GM19463 (cell line): Measurements from ENCODE around the gene TXNRD3.
"Not testable (repeated sequence)": the region's sequence is repeated elsewhere in the genome, so short reads cannot be mapped to it uniquely, and the experiment has no call there.

ENCODE experiments used
- ATAC-seq: cut with Tn5 transposase; IDR thresholded peaks from one replicate; pipeline ENCODE4 v1.9.1; 2021; ENCODE audit warnings: mild to moderate bottlenecking, moderate library complexity; ENCODE audit not compliant: unreplicated experiment

The TXNRD3 gene

DNA sequence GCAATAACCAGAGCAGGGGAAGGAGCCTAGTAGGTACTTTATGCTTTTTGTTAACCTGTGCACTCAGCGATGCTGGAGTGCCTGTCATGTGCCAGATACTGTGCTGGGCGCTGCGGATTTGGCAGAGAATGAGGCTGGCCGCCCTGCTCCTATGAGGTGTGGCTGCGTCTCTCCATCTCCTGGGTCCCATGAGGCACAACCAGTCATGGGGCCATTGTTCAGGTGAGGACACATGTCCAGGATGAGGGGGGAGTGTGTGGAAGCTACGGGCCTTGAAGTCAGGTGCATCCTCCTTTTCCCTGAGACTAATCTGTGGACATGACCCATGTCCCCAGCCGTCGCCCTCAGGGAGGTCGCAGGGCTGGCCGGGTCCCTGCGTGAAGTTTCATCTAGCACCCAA, 963 bp upstream of the TXNRD3 start:
- no peak for ATAC-seq

DNA sequence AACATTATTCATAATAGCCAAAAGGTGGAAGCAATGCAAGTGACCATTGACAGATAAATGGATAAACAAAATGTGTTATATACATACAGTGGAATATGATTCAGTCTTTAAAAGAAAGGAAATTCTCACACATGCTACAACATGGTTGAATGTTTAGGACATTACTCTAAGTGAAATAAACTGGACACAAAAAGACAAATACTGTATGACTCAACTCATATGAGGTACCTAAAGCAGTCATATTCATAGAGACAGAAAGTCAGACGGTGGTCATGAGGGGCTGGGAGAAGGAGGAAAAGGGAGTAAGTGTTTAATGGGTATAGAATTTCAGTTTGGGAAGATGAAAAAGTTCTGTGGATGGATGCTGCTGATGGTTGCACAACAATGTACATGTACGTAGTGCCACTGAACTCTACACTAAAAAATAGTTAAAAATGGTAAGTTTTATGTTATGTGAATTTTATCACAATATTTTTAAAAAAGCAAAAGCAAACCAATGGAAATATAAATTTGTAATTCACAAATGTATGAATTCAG, 5.3 kb downstream of the TXNRD3 start:
- ATAC-seq: no peak

- no peak for ATAC-seq
Observed at GRCh38 chr3:126646674-126647073, 8.2 kb downstream of the TXNRD3 start.

DNA sequence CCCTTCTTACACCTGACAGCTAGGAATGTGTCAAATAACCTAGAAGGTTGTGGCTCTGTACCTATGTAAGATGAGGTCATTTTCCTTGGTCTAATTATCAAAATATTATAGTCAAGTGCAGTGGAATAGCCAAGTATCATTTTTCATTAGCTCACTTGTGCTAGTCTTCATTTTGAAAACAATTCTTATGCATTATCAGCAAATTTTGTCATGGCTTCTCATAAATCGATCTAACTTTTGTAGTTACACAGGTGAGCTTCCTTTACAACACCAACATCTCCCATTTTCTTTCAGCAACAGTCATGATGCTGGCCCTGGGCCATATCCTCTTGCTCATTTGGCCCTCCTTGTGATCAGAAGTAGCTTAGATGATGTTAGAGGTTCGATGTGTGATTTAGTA, 10.3 kb downstream of the TXNRD3 start:
- no peak for ATAC-seq

DNA sequence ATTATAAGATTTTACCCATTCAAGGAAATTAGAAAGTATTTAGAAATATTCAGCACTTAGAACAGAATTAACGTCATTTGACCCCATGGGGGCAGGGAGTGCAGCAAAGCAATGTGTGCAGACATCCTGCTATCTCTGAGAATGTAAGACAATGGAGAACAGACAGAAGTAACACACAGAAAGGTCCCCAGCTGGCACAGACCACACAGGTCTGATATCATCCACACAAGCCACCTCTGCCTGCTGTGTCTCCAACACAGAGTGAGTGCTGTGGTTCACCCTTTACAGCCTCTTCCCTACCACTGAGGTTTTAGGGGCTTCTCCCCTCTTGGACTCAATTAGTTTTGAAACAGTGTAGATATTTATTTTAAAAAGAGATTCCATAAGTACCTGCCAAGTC, 16.1 kb downstream of the TXNRD3 start:
- ATAC-seq: no peak

- ATAC-seq: no peak
Observed at GRCh38 chr3:126636436-126636835, 18.5 kb downstream of the TXNRD3 start.

DNA sequence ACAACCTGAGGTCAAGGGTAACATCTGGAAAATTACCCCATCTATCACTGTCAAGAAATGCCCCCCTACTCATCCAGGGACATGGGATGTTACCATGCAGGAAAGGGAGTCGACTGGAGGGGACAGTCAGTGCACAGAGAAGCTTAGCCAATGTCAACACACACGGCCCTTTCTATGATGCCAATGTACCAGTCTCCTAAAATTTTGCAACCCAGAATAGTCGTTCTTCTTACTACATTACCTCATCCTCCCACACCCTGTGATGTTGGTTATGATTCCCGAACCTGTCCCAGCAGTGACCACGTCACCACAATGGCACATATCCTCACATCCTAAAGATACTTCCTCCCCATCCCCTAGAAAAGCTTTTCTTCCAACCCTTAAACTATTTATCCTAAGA, 20.1 kb downstream of the TXNRD3 start:
- no peak for ATAC-seq

DNA sequence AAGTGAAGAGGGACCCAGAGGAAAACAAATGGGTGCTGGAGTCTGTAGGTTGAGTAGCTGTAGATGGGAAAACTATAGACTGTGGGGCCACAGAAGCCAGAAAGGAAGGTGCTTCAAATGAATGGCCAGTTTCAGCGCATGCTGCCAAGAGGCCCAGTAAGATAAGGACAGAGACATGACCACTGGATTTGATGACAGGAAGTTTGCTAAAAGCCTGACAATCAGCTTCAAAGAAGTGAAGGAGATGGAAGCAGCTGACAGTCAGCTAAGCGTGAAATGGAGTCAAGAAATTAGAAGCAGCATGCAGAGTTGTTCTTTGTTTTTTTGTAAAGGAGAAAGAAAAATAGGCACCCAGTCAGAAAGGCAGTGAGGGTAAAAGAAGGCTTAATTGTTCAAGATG, 24.9 kb downstream of the TXNRD3 start:
- no peak for ATAC-seq

DNA sequence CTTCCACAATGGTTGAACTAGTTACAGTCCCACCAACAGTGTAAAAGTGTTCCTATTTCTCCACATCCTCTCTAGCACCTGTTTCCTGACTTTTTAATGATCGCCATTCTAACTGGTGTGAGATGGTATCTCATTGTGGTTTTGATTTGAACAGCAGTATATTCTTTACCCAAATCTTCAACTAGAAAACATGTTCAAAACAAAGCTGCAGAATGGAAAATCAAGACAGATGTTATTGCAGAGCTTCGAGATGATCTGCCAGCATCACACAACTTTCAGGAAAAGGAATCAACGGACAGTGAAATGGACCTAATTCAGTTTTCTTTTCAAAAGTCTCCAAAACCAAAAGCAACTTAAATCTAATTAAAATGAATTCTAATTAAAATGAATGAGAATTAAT, 29.2 kb downstream of the TXNRD3 start:
- ATAC-seq: not testable (repeated sequence)

GRCh38 chr3:126622694-126623093, 32.2 kb downstream of the TXNRD3 start:
- no peak for ATAC-seq

GRCh38 chr3:126621627-126622345, 33.1 kb downstream of the TXNRD3 start:
- no peak for ATAC-seq

- no peak for ATAC-seq
Observed at GRCh38 chr3:126621171-126621570, 33.8 kb downstream of the TXNRD3 start.

- no peak for ATAC-seq
Observed at GRCh38 chr3:126620738-126621137, 34.2 kb downstream of the TXNRD3 start.

- ATAC-seq: no peak
Observed at GRCh38 chr3:126618760-126619159, 36.2 kb downstream of the TXNRD3 start.

DNA sequence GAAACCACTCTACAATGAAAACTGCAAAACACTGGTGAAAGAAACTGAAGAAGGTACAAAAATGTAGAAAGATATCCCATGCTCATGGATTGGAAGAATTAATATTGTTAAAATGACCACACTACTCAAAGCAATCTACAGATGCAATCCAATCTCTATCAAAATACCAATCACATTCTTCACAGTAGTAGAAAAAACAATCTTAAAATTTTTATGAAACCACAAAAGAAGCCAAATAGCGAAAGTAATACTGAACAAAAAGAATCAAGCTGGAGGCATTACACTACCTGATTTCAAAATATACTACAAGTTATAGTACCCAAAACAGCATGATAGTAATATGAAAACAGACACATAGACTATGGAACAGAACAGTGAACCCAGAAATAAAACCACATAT, 36.9 kb downstream of the TXNRD3 start:
- no peak for ATAC-seq

GRCh38 chr3:126617571-126617970, 37.4 kb downstream of the TXNRD3 start:
- ATAC-seq: no peak

- no peak for ATAC-seq
Observed at GRCh38 chr3:126616931-126617330, 38.0 kb downstream of the TXNRD3 start.

- ATAC-seq: no peak
Observed at GRCh38 chr3:126613479-126614188, 41.3 kb downstream of the TXNRD3 start.

DNA sequence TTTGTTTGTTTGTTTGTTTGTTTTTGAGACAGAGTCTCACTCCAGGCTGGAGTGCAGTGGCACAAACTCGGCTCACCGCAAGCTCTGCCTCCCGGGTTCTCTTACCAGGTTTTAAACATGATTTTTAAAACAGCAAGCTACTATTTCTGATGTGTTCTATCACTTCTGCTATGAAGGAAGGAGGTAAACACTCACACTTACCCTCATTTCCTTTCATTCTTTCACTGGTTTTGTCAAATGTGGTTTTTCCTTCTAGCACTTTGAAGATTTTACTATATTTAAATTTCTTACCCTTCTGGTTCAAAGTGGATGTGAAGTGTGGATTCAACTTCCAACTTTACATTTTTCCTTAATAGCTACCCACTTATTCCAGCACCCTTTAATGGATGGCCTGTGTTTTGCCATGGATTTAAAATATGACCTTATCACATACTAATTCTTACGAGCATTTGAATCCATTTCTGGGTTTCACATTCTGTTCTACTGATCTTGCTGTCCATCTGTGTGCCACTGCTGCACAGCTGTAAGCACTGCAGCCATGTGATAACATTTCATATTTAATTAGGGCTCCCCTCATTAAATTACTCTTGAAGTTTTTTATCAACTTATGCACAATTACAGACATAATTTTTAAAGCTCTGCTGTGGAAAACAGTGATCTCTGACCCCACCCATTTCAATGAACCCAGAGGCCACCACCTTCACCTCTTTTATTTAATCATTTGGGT, 42.3 kb downstream of the TXNRD3 start:
- no peak for ATAC-seq

- no peak for ATAC-seq
Observed at GRCh38 chr3:126609909-126610308, 45.0 kb downstream of the TXNRD3 start.

DNA sequence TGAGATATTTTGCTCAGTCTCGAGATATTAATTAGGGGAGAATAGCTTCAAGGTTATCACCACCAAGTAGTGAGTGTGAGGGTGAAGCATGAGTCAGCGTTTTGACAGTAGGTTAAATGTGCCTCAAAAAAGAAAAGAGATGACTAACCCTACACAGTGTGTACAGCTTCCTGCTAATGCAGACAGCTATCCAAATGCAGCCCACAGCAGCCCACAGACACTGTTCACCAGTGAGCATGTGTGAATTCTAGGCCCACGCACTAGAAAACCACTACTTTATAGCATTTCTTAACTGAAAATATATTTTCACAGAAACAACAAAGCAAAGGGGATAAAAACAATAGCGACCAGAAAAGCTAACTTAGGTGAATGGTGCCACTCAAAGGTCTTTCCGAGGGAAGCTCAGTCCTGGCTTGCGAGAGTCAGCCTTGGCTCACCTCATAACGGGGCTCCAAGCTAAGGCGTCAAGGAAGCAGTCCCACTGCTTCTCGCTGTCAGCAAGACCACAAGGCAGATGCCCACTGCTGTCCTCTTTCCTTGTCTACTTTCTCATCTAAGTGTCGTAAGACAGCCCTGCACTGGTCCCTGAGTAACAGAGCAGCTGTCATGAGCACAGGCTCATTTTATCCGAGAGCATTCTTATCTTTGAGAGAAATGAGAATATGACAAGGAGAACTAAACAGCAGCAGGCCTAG, 47.6 kb downstream of the TXNRD3 start:
- ATAC-seq: no peak
